GM23248 (cell line): Measurements from ENCODE around the gene SULF2. TPM values are rescaled to one million over a fixed set of nuclear protein-coding genes. Genes with fewer than 3 reads are reported as not detected.
A peak's percentile ranks its signal among the peaks of the same experiment; 100 is the strongest.

Experiments used
- DNase-seq: peaks from one replicate; pipeline ENCODE4 v3.0.0-alpha.2; 2015
- H2AFZ ChIP-seq: fragments of 200-600 bp; sonication (generic); 2 replicates; pipeline ENCODE4 v1.6.1; 2016; ENCODE audit warnings: antibody characterized with exemption
- H3F3A ChIP-seq: fragments of 200-600 bp; sonication (generic); 2 replicates; pipeline ENCODE4 v1.6.1; 2016; ENCODE audit warnings: mild to moderate bottlenecking, antibody characterized with exemption, mixed run types; ENCODE audit not compliant: insufficient read depth
- H3K27ac ChIP-seq: fragments of 200-600 bp; sonication (generic); 2 replicates; pipeline ENCODE4 v1.5.1; 2016; ENCODE audit warnings: mild to moderate bottlenecking
- H3K27me3 ChIP-seq: fragments of 200-600 bp; sonication (generic); replicated peaks from 2 replicates; pipeline ENCODE4 v1.6.1; 2016; ENCODE audit warnings: mild to moderate bottlenecking; ENCODE audit not compliant: insufficient read depth
- H3K36me3 ChIP-seq: fragments of 200-600 bp; sonication (generic); 2 replicates; pipeline ENCODE4 v1.6.1; 2016; ENCODE audit warnings: low read depth, mild to moderate bottlenecking
- H3K4me1 ChIP-seq: fragments of 200-600 bp; sonication (generic); 2 replicates; pipeline ENCODE4 v1.6.1; 2016; ENCODE audit warnings: mild to moderate bottlenecking; ENCODE audit not compliant: insufficient read depth
- H3K4me2 ChIP-seq: fragments of 200-600 bp; sonication (generic); one replicate; pipeline ENCODE4 v1.6.1; 2016; ENCODE audit warnings: mild to moderate bottlenecking; ENCODE audit not compliant: unreplicated experiment
- H3K4me3 ChIP-seq: fragments of 200-600 bp; sonication (generic); 2 replicates; pipeline ENCODE4 v1.5.1; 2016; ENCODE audit warnings: mild to moderate bottlenecking
- H3K79me2 ChIP-seq: fragments of 200-600 bp; sonication (generic); 2 replicates; pipeline ENCODE4 v1.6.1; 2016; ENCODE audit warnings: mild to moderate bottlenecking; ENCODE audit not compliant: insufficient read depth
- H3K9ac ChIP-seq: fragments of 200-600 bp; sonication (generic); 2 replicates; pipeline ENCODE4 v1.6.1; 2016; ENCODE audit warnings: mild to moderate bottlenecking
- H3K9me2 ChIP-seq: fragments of 200-600 bp; sonication (generic); 2 replicates; pipeline ENCODE4 v1.6.1; 2016; ENCODE audit warnings: mixed run types, mild to moderate bottlenecking, moderate library complexity; ENCODE audit not compliant: insufficient read depth
- H3K9me3 ChIP-seq: fragments of 200-600 bp; sonication (generic); one replicate; pipeline ENCODE4 v1.6.1; 2017; ENCODE audit warnings: low read depth
- H4K20me1 ChIP-seq: fragments of 200-600 bp; sonication (generic); 2 replicates; pipeline ENCODE4 v1.6.0; 2016; ENCODE audit not compliant: insufficient read depth
- EZH2 ChIP-seq: fragments of 200-600 bp; sonication (generic); IDR thresholded peaks from 2 replicates; pipeline ENCODE4 v1.6.1; 2018; ENCODE audit warnings: antibody characterized with exemption, mild to moderate bottlenecking; ENCODE audit not compliant: insufficient read depth, poor library complexity, severe bottlenecking
- EZH2phosphoT487 ChIP-seq: fragments of 200-600 bp; sonication (generic); IDR thresholded peaks from 2 replicates; pipeline ENCODE4 v1.6.1; 2018; ENCODE audit warnings: antibody characterized with exemption, moderate library complexity, mild to moderate bottlenecking, low read depth; ENCODE audit not compliant: insufficient read depth
- WGBS, 2 experiments: methylation state at CpG; one replicate each; pipeline ENCODE4 v1.1.6; 2015 to 2017; ENCODE audit warnings: low lambda C conversion rate in 2 of 2, low coverage in 1 of 2; ENCODE audit errors: missing lambda C conversion rate in 2 of 2; 5-methylcytosine and 5-hydroxymethylcytosine counted together
- in situ Hi-C: fragments of 300-500 bp; cut with MboI; formaldehyde crosslinking; loops from 2 replicates; pipeline ENCODE4 v1.15.0; 2020
- polyA plus RNA-seq: library from polyadenylated mRNA; unstranded; fragments of >200 nt; fragmentation: Nextera tagmentation; extraction: Ambion mirVana; gene quantifications from 2 replicates; pipeline ENCODE4 v1.2.1, GENCODE V29; 2016
- total RNA-seq: library from RNA; depleted of rRNA; stranded (reverse); fragments of >200 nt; shearing (Covaris generic); gene quantifications from 2 replicates; pipeline ENCODE4 v1.2.3, GENCODE V29; 2014

The SULF2 gene
- total and polyA plus RNA-seq, 2 experiments from 2014 or later = 2.0 to 5.6 TPM

- Histone ChIP-seq H3K4me1 (no peaks in the 10 kb centered on the region), H3K27ac (no peak overlapping the region), H3K9me2 (no peaks in the 10 kb centered on the region), H2AFZ (no peak overlapping the region), H4K20me1 (no peaks in the 10 kb centered on the region), H3K9me3 (no peaks in the 10 kb centered on the region), H3K4me3 (no peak overlapping the region), H3K36me3 (no peaks in the 10 kb centered on the region), H3F3A (no peaks in the 10 kb centered on the region), H3K4me2 (no peak overlapping the region), H3K79me2 (no peaks in the 10 kb centered on the region), H3K9ac (no peak overlapping the region), H3K27me3 (no peaks in the 10 kb centered on the region)
- in situ Hi-C loops = no loop called here
- 47 to 49% methylated on average over 15 of the region's 15 CpGs for WGBS, 2 experiments
- no peak for TF ChIP-seq EZH2phosphoT487
- no peak for TF ChIP-seq EZH2
- peak; percentile 50 for DNase-seq
Measured at GRCh38 chr20:47677635-47678453, 107.4 kb downstream of the SULF2 start.

GRCh38 chr20:47676912-47677634 lies 108.2 kb downstream of the SULF2 start:
- H3F3A ChIP-seq = no peaks in the 10 kb centered on the region
- H3K9me2 ChIP-seq = no peaks in the 10 kb centered on the region
- WGBS, 2 experiments = 82 to 86% methylated on average over 18 of the region's 18 CpGs
- H4K20me1 ChIP-seq = no peaks in the 10 kb centered on the region
- no peak overlapping the region for H3K4me3 ChIP-seq
- H3K79me2 ChIP-seq = no peaks in the 10 kb centered on the region
- no peaks in the 10 kb centered on the region for H3K36me3 ChIP-seq
- no peak overlapping the region for H3K9ac ChIP-seq
- H3K9me3 ChIP-seq = no peaks in the 10 kb centered on the region
- in situ Hi-C loops = no loop called here
- H3K4me2 ChIP-seq = no peak overlapping the region
- TF ChIP-seq EZH2phosphoT487 (no peak), EZH2 (no peak)
- no peak for DNase-seq
- H2AFZ ChIP-seq = no peak overlapping the region
- no peaks in the 10 kb centered on the region for H3K4me1 ChIP-seq
- H3K27me3 ChIP-seq = no peaks in the 10 kb centered on the region
- no peak overlapping the region for H3K27ac ChIP-seq

GRCh38 chr20:47676219-47676721 lies 109.0 kb downstream of the SULF2 start:
- Histone ChIP-seq H3K9me3 (no peaks in the 10 kb centered on the region), H3K36me3 (no peaks in the 10 kb centered on the region), H3K4me2 (no peak overlapping the region), H3K9ac (no peak overlapping the region), H4K20me1 (no peaks in the 10 kb centered on the region), H3K4me1 (no peaks in the 10 kb centered on the region), H3F3A (no peaks in the 10 kb centered on the region), H3K27me3 (no peaks in the 10 kb centered on the region), H3K4me3 (no peak overlapping the region), H2AFZ (no peak overlapping the region), H3K9me2 (no peaks in the 10 kb centered on the region), H3K79me2 (no peaks in the 10 kb centered on the region), H3K27ac (no peak overlapping the region)
- in situ Hi-C loops = no loop called here
- DNase-seq = no peak
- TF ChIP-seq EZH2phosphoT487 (no peak), EZH2 (no peak)
- 87 to 88% methylated on average over 19 to 20 of the region's 20 CpGs for WGBS, 2 experiments

GRCh38 chr20:47675190-47676142 lies 109.8 kb downstream of the SULF2 start:
- TF ChIP-seq EZH2phosphoT487 (no peak), EZH2 (no peak)

More at GRCh38 chr20:47675190-47676142, 109.8 kb downstream of the SULF2 start:
- Histone ChIP-seq H3K36me3 (no peaks in the 10 kb centered on the region), H3K4me1 (no peaks in the 10 kb centered on the region), H3K27me3 (no peaks in the 10 kb centered on the region), H2AFZ (no peak overlapping the region), H3K4me3 (no peak overlapping the region), H3K9me2 (no peaks in the 10 kb centered on the region), H3K9ac (no peak overlapping the region), H3F3A (no peaks in the 10 kb centered on the region), H3K79me2 (no peaks in the 10 kb centered on the region), H3K27ac (no peak overlapping the region), H3K4me2 (no peak overlapping the region), H3K9me3 (no peaks in the 10 kb centered on the region), H4K20me1 (no peaks in the 10 kb centered on the region)
- in situ Hi-C loops = no loop called here
- no peak for DNase-seq
- WGBS, 2 experiments = 88 to 91% methylated on average over 14 to 16 of the region's 16 CpGs
